ENCODE measurements around the gene PTPRO. TPM values are rescaled to one million over a fixed set of nuclear protein-coding genes. Genes with fewer than 3 reads are reported as not detected.
A peak's percentile ranks its signal among the peaks of the same experiment; 100 is the strongest.

Gene PTPRO
- polyA plus RNA-seq, 1 experiment, result 0.10 TPM

- POLR2A ChIA-PET, result no interaction called here
- Histone ChIP-seq H3K4me3 (ENCODE audit: low read depth, low read length) (no peak overlapping the region), H3K27me3 (ENCODE audit: control insufficient read depth, insufficient read depth, low read length) (no peaks in the 10 kb centered on the region), H3K9me3 (ENCODE audit: control insufficient read depth, insufficient read depth, low read length) (no peaks in the 10 kb centered on the region), H3K27ac (ENCODE audit: low read depth, low read length) (no peak overlapping the region)
- TF ChIP-seq CTCF (IDR thresholded peaks at IDR 0.05; ENCODE audit: low read depth, low read length), result no peak
- CTCF ChIA-PET, result no interaction called here
- no peak for DNase-seq (ENCODE audit: low read depth, low spot score)
These were observed 278.1 kb downstream of the PTPRO start for GRCh38 chr12:15600223-15600935.

GRCh38 chr12:15601210-15601800 lies 279.0 kb downstream of the PTPRO start:
- no peak for TF ChIP-seq CTCF (IDR thresholded peaks at IDR 0.05; ENCODE audit: low read depth, low read length)
- DNase-seq (ENCODE audit: low read depth, low spot score), result peak; percentile 39
- Histone ChIP-seq H3K4me3 (ENCODE audit: low read depth, low read length) (no peak overlapping the region), H3K27me3 (ENCODE audit: control insufficient read depth, insufficient read depth, low read length) (no peaks in the 10 kb centered on the region), H3K27ac (ENCODE audit: low read depth, low read length) (no peak overlapping the region), H3K9me3 (ENCODE audit: control insufficient read depth, insufficient read depth, low read length) (no peaks in the 10 kb centered on the region)
- CTCF ChIA-PET, result no interaction called here
- POLR2A ChIA-PET, result no interaction called here

- ChIA-PET POLR2A (no interaction called here), CTCF (interaction anchor here (0.9 to 1.2 kb wide), 2 partner anchors 12 to 17 kb away, joined by 4 to 7 read pairs; no protein-coding TSS in a partner anchor)
- Histone ChIP-seq H3K9me3 (ENCODE audit: control insufficient read depth, insufficient read depth, low read length) (no peaks in the 10 kb centered on the region), H3K27me3 (ENCODE audit: control insufficient read depth, insufficient read depth, low read length) (no peaks in the 10 kb centered on the region), H3K4me3 (ENCODE audit: low read depth, low read length) (no peak overlapping the region), H3K27ac (ENCODE audit: low read depth, low read length) (no peak overlapping the region)
- no peak for TF ChIP-seq CTCF (IDR thresholded peaks at IDR 0.05; ENCODE audit: low read depth, low read length)
- no peak for DNase-seq (ENCODE audit: low read depth, low spot score)
These were observed 279.9 kb downstream of the PTPRO start for GRCh38 chr12:15602051-15602672.

- ChIA-PET POLR2A (no interaction called here), CTCF (interaction anchor here (0.9 to 1.2 kb wide), 2 partner anchors 14 to 18 kb away, joined by 4 to 7 read pairs; no protein-coding TSS in a partner anchor)
- Histone ChIP-seq H3K27me3 (ENCODE audit: control insufficient read depth, insufficient read depth, low read length) (no peaks in the 10 kb centered on the region), H3K27ac (ENCODE audit: low read depth, low read length) (peak overlapping the region; percentile 12), H3K9me3 (ENCODE audit: control insufficient read depth, insufficient read depth, low read length) (no peaks in the 10 kb centered on the region), H3K4me3 (ENCODE audit: low read depth, low read length) (no peak overlapping the region)
- TF ChIP-seq CTCF (IDR thresholded peaks at IDR 0.05; ENCODE audit: low read depth, low read length), result no peak
- DNase-seq (ENCODE audit: low read depth, low spot score), result no peak
These were observed 281.3 kb downstream of the PTPRO start for GRCh38 chr12:15603474-15604085.

Data from AG04450 (cell line).